ENCODE results near the gene SEC62.
"Not testable (repeated sequence)": the region's sequence is repeated elsewhere in the genome, so short reads cannot be mapped to it uniquely, and the experiment has no call there.

Gene SEC62

DNA sequence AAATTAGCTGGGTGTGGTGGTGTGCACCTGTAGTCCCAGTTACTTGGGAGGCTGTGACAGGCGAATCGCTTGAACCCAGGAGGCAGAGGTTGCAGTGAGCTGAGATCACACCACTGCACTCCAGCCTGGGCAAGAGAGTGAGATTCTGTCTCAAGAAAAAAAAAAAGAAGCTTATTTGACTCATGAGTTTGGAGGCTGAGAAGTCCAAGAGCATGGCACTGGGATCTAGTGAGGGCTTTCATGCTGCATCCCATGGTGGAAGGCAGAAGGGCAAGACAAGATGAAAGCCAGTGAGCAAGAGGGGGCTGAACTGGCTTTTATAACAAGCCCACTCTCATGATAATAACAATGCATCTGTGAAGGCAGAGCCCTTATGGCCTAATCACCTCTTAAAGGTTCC is 33.4 kb downstream of the SEC62 start:
- no peaks in the 10 kb centered on the region for H3K9me3 ChIP-seq (ENCODE audit: insufficient read depth, low read depth, low read length)
- H3K9ac ChIP-seq (ENCODE audit: low read depth, low read length): no peak overlapping the region
- H3K4me1 ChIP-seq (ENCODE audit: insufficient read depth, low read length): no peaks in the 10 kb centered on the region
- H3K27me3 ChIP-seq (ENCODE audit: insufficient read depth, low read length): no peaks in the 10 kb centered on the region
- no peak overlapping the region for H3K4me3 ChIP-seq (ENCODE audit: low read length)
- H3K36me3 ChIP-seq (ENCODE audit: insufficient read depth, low read depth, low read length): peaks cover 15% of the 10 kb centered on the region
- no peak overlapping the region for H3K27ac ChIP-seq (ENCODE audit: low read length)

- no peak overlapping the region for H3K9ac ChIP-seq (ENCODE audit: low read depth, low read length)
These were observed 35.6 kb downstream of the SEC62 start for GRCh38 chr3:170002231-170002630.

DNA sequence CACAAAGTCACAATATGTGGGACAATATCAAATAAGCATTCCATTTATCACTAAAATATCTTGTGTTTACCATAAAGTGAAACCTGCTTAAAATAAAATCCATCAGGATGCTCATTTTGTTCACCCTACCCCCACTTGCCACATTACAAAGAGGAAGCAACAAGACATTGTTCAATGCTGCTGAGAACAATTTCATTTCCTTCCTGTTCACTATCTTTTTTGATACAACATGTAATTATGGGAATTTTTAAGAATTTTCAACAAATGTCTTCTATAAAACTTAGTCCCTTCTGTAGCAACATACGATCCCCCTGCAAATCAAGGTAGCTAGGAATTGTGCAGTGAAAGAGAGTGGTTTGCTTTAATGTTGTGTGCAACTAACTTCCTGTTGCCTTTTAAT is 36.3 kb downstream of the SEC62 start:
- no peak overlapping the region for H3K27ac ChIP-seq (ENCODE audit: low read length)
- H3K4me3 ChIP-seq (ENCODE audit: low read length): no peak overlapping the region
- no peak overlapping the region for H3K9ac ChIP-seq (ENCODE audit: low read depth, low read length)
- H3K27me3 ChIP-seq (ENCODE audit: insufficient read depth, low read length): no peaks in the 10 kb centered on the region
- 0 out of 2 replicates have a peak, but pooled peaks cover 4% of the 10 kb centered on the region for H3K36me3 ChIP-seq (ENCODE audit: insufficient read depth, low read depth, low read length)
- H3K4me1 ChIP-seq (ENCODE audit: insufficient read depth, low read length): no peaks in the 10 kb centered on the region
- no peaks in the 10 kb centered on the region for H3K9me3 ChIP-seq (ENCODE audit: insufficient read depth, low read depth, low read length)

More at GRCh38 chr3:170002231-170002630, 35.6 kb downstream of the SEC62 start:
- H3K27me3 ChIP-seq (ENCODE audit: insufficient read depth, low read length): no peaks in the 10 kb centered on the region
- H3K36me3 ChIP-seq (ENCODE audit: insufficient read depth, low read depth, low read length): 0 out of 2 replicates have a peak, but pooled peaks cover 4% of the 10 kb centered on the region
- no peaks in the 10 kb centered on the region for H3K9me3 ChIP-seq (ENCODE audit: insufficient read depth, low read depth, low read length)
- no peak overlapping the region for H3K4me3 ChIP-seq (ENCODE audit: low read length)
- H3K27ac ChIP-seq (ENCODE audit: low read length): no peak overlapping the region
- H3K4me1 ChIP-seq (ENCODE audit: insufficient read depth, low read length): no peaks in the 10 kb centered on the region

- no peak overlapping the region for H3K9ac ChIP-seq (ENCODE audit: low read depth, low read length)
- H3K4me1 ChIP-seq (ENCODE audit: insufficient read depth, low read length): no peaks in the 10 kb centered on the region
- H3K27me3 ChIP-seq (ENCODE audit: insufficient read depth, low read length): no peaks in the 10 kb centered on the region
- H3K27ac ChIP-seq (ENCODE audit: low read length): no peak overlapping the region
- no peak overlapping the region for H3K4me3 ChIP-seq (ENCODE audit: low read length)
- H3K36me3 ChIP-seq (ENCODE audit: insufficient read depth, low read depth, low read length): 0 out of 2 replicates have a peak, but pooled peaks cover 4% of the 10 kb centered on the region
- no peaks in the 10 kb centered on the region for H3K9me3 ChIP-seq (ENCODE audit: insufficient read depth, low read depth, low read length)
These were observed 37.3 kb downstream of the SEC62 start for GRCh38 chr3:170003881-170004356.

DNA sequence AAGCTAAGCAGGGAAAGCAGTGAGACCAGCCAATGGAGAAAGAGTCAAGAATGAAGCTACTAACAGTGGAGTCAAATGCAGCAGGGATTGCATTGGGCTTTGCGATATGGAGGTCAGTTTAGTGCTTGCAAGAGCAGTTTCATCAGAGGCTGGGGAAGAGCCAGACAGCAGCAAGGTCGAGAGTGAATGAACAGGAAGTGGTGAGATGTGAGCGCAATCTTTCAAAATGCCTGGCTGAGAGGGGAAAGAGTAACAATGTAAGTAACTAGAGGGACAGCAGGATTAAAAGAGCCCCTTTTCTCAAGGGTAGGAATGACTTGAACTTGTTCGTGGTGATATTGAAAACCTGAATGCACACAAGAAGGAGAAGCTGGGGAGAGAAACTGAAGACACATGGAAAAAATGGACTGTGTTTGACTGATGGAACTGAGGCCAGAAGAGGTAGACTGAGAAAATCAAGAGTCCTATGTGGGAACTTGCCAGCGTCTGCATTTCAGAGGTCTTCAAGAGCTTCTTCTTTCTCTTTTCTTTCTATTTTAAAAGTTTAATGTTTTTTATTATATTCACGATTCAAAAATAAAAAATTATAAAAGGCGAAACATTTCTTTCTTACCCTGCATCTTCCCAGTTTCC is 40.5 kb downstream of the SEC62 start:
- H3K27me3 ChIP-seq (ENCODE audit: insufficient read depth, low read length): no peaks in the 10 kb centered on the region
- H3K4me3 ChIP-seq (ENCODE audit: low read length): no peak overlapping the region
- H3K9ac ChIP-seq (ENCODE audit: low read depth, low read length): no peak overlapping the region
- H3K4me1 ChIP-seq (ENCODE audit: insufficient read depth, low read length): no peaks in the 10 kb centered on the region
- no peak overlapping the region for H3K27ac ChIP-seq (ENCODE audit: low read length)
- no peaks in the 10 kb centered on the region for H3K9me3 ChIP-seq (ENCODE audit: insufficient read depth, low read depth, low read length)
- no peaks in the 10 kb centered on the region for H3K36me3 ChIP-seq (ENCODE audit: insufficient read depth, low read depth, low read length)

- no peaks in the 10 kb centered on the region for H3K36me3 ChIP-seq (ENCODE audit: insufficient read depth, low read depth, low read length)
- no peaks in the 10 kb centered on the region for H3K9me3 ChIP-seq (ENCODE audit: insufficient read depth, low read depth, low read length)
- H3K4me3 ChIP-seq (ENCODE audit: low read length): no peak overlapping the region
- H3K9ac ChIP-seq (ENCODE audit: low read depth, low read length): no peak overlapping the region
- H3K27me3 ChIP-seq (ENCODE audit: insufficient read depth, low read length): no peaks in the 10 kb centered on the region
- no peak overlapping the region for H3K27ac ChIP-seq (ENCODE audit: low read length)
- H3K4me1 ChIP-seq (ENCODE audit: insufficient read depth, low read length): no peaks in the 10 kb centered on the region
These were observed 43.9 kb downstream of the SEC62 start for GRCh38 chr3:170010498-170010897.

DNA sequence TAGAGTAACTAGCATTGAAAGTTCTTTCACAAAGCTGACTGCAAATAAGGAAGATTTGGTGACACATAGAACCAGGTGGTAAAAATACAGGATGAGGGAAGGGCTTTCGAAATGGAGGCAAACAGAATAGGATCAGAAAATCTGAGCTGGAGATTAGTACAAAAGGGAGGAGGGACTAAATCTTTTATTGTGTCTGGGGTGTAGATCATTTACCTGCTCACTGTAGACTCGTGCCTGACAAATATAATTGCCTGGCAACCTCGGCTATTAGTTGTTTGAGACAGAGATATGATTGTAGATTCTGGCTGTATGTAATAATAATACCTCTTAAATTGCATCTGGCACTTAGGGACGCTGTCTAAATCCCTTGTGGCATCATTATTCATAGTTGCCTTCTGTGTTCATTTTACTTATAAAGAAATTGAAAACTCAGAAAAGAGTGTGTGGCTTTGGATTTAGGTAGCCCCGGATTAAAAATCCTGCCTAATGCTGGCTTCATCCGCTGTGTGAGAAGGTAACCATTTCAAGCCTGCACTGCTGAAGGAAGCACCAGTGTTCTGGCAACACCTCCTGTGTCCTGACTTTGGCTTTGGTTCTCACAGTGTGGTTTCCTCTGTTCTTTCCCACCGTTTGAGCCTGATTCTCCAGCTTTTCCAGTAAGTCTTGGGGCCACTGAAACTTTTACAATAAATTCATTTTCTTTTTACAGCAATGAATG is 46.2 kb downstream of the SEC62 start:
- Histone ChIP-seq H3K27me3 (ENCODE audit: insufficient read depth, low read length) (no peaks in the 10 kb centered on the region), H3K4me3 (ENCODE audit: low read length) (no peak overlapping the region), H3K9ac (ENCODE audit: low read depth, low read length) (no peak overlapping the region), H3K36me3 (ENCODE audit: insufficient read depth, low read depth, low read length) (no peaks in the 10 kb centered on the region), H3K4me1 (ENCODE audit: insufficient read depth, low read length) (no peaks in the 10 kb centered on the region), H3K27ac (ENCODE audit: low read length) (no peak overlapping the region), H3K9me3 (ENCODE audit: insufficient read depth, low read depth, low read length) (no peaks in the 10 kb centered on the region)

- Histone ChIP-seq H3K27me3 (ENCODE audit: insufficient read depth, low read length) (no peaks in the 10 kb centered on the region), H3K4me1 (ENCODE audit: insufficient read depth, low read length) (no peaks in the 10 kb centered on the region), H3K9ac (ENCODE audit: low read depth, low read length) (no peak overlapping the region), H3K36me3 (ENCODE audit: insufficient read depth, low read depth, low read length) (no peaks in the 10 kb centered on the region), H3K9me3 (ENCODE audit: insufficient read depth, low read depth, low read length) (no peaks in the 10 kb centered on the region), H3K4me3 (ENCODE audit: low read length) (no peak overlapping the region), H3K27ac (ENCODE audit: low read length) (no peak overlapping the region)
These were observed 49.5 kb downstream of the SEC62 start for GRCh38 chr3:170016057-170016456.

DNA sequence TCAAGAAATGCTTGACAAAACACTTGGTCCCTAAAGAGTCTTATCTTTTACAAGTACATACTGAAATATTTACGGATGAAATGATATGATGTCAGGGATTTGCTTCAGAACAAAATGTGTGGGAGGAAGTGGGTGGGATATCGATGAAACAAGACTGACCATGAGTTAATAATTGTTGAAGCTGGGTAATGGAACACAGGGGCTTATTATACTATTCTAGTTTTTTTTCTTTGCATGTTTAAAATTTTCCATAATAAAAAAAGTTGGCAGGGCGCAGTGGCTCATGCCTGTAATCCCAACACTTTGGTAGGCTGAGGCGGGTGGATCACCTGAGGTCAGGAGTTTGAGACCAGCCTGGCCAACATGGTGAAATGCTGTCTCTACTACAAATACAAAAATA is 52.7 kb downstream of the SEC62 start:
- not testable (repeated sequence) for H3K9me3 ChIP-seq (ENCODE audit: insufficient read depth, low read depth, low read length); H3K27me3 ChIP-seq (ENCODE audit: insufficient read depth, low read length); H3K9ac ChIP-seq (ENCODE audit: low read depth, low read length); H3K4me3 ChIP-seq (ENCODE audit: low read length); H3K4me1 ChIP-seq (ENCODE audit: insufficient read depth, low read length); H3K36me3 ChIP-seq (ENCODE audit: insufficient read depth, low read depth, low read length); H3K27ac ChIP-seq (ENCODE audit: low read length)

DNA sequence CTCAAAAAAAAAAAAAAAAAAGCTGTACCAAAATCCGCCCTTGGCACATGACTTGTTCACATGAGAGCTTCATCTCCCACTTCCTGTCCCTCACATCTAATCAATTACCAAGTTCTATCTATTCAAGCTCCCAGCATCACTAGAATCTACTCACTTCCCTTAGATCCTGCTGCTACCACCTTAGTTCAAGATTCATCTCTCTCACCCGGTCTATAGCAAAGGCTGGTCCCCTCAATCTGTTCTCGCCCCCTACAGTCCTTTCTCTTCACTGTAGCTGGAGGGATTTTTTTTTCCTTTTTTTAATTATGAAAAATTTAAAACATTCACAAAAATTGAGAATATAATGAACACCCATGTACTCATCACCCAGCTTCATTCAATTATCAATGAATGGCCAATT is 54.5 kb downstream of the SEC62 start:
- Histone ChIP-seq H3K36me3 (ENCODE audit: insufficient read depth, low read depth, low read length) (no peaks in the 10 kb centered on the region), H3K27ac (ENCODE audit: low read length) (no peak overlapping the region), H3K9me3 (ENCODE audit: insufficient read depth, low read depth, low read length) (no peaks in the 10 kb centered on the region), H3K27me3 (ENCODE audit: insufficient read depth, low read length) (no peaks in the 10 kb centered on the region), H3K4me1 (ENCODE audit: insufficient read depth, low read length) (no peaks in the 10 kb centered on the region), H3K9ac (ENCODE audit: low read depth, low read length) (no peak overlapping the region), H3K4me3 (ENCODE audit: low read length) (no peak overlapping the region)

DNA sequence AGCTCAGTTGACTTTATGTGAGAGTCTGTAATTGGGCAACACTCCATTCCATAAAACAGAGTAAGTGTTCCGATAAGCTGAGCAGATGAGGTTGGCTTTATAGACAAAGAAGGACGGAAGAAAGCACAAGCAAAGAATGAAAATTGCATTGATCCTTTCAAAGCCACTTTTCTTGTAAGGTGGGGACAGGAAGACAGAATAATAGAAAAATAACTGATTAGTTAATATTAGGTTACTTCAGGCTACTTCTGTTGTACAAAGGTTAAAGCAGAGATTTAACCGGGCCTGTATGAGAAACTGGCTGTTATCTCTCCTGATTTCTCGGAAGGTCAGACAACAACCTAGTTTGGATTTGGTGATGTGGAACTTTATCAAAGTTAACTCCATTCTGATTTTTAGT is 55.7 kb downstream of the SEC62 start:
- Histone ChIP-seq H3K9me3 (ENCODE audit: insufficient read depth, low read depth, low read length) (no peaks in the 10 kb centered on the region), H3K27ac (ENCODE audit: low read length) (no peak overlapping the region), H3K36me3 (ENCODE audit: insufficient read depth, low read depth, low read length) (no peaks in the 10 kb centered on the region), H3K27me3 (ENCODE audit: insufficient read depth, low read length) (no peaks in the 10 kb centered on the region), H3K4me3 (ENCODE audit: low read length) (no peak overlapping the region), H3K4me1 (ENCODE audit: insufficient read depth, low read length) (no peaks in the 10 kb centered on the region), H3K9ac (ENCODE audit: low read depth, low read length) (no peak overlapping the region)

GRCh38 chr3:170023165-170023564 is 56.6 kb downstream of the SEC62 start:
- Histone ChIP-seq H3K9ac (ENCODE audit: low read depth, low read length) (no peak overlapping the region), H3K9me3 (ENCODE audit: insufficient read depth, low read depth, low read length) (no peaks in the 10 kb centered on the region), H3K27ac (ENCODE audit: low read length) (no peak overlapping the region), H3K36me3 (ENCODE audit: insufficient read depth, low read depth, low read length) (no peaks in the 10 kb centered on the region), H3K4me1 (ENCODE audit: insufficient read depth, low read length) (no peaks in the 10 kb centered on the region), H3K27me3 (ENCODE audit: insufficient read depth, low read length) (no peaks in the 10 kb centered on the region), H3K4me3 (ENCODE audit: low read length) (no peak overlapping the region)
